ENCODE measurements around the gene TTLL1. TPM values are rescaled to one million over a fixed set of nuclear protein-coding genes. Genes with fewer than 3 reads are reported as not detected.

Gene TTLL1
- total RNA-seq, 1 experiment from 2014 or later: 4.6 TPM

DNA sequence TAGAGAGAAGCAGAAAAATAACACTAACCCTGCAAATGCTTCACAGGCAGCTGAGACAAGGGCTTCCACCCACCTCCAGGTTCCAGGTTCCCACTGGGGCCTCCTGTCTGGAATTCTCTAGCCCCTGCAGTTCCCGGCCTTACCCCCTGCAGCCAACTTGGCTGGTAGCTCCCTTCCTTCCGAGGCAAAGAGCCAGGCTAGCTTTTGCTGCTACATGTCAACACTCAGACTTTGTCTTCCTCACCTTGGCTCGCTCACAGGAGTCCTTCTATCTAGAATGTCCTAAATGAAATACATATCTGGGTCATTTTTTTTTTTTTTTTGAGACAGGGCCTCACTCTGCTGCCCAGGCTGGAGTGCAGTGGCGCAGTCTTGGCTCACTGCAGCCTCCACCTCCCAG, 9.9 kb upstream of the TTLL1 start:
- ChIA-PET CTCF (no interaction called here), POLR2A (no interaction called here)
- in situ Hi-C loops (cut with HindIII; ENCODE audit: low pct_unique_long_range_greater_than_20kb, low sequenced_read_pairs) (no loop called here), intact Hi-C loops (cut with micrococcal nuclease; ENCODE audit: unreplicated experiment) (no loop called here)
- Histone ChIP-seq H3K27me3 (ENCODE audit: control insufficient read depth, insufficient read depth, low read length) (no peaks in the 10 kb centered on the region), H3K27ac (ENCODE audit: low read length) (no peak overlapping the region), H3K4me1 (ENCODE audit: control insufficient read depth, insufficient read depth, low read length) (no peaks in the 10 kb centered on the region), H3K4me3 (ENCODE audit: low read depth in 2 of 2, low read length in 2 of 2) (no peak overlapping the region), H3K9me3 (ENCODE audit: control insufficient read depth, insufficient read depth, low read depth, low read length) (no peaks in the 10 kb centered on the region), H3K36me3 (ENCODE audit: control insufficient read depth, insufficient read depth, low read length) (no peaks in the 10 kb centered on the region)
- no peak for DNase-seq (ENCODE audit: low read depth, low spot score)
- TF ChIP-seq, protein P1, sequence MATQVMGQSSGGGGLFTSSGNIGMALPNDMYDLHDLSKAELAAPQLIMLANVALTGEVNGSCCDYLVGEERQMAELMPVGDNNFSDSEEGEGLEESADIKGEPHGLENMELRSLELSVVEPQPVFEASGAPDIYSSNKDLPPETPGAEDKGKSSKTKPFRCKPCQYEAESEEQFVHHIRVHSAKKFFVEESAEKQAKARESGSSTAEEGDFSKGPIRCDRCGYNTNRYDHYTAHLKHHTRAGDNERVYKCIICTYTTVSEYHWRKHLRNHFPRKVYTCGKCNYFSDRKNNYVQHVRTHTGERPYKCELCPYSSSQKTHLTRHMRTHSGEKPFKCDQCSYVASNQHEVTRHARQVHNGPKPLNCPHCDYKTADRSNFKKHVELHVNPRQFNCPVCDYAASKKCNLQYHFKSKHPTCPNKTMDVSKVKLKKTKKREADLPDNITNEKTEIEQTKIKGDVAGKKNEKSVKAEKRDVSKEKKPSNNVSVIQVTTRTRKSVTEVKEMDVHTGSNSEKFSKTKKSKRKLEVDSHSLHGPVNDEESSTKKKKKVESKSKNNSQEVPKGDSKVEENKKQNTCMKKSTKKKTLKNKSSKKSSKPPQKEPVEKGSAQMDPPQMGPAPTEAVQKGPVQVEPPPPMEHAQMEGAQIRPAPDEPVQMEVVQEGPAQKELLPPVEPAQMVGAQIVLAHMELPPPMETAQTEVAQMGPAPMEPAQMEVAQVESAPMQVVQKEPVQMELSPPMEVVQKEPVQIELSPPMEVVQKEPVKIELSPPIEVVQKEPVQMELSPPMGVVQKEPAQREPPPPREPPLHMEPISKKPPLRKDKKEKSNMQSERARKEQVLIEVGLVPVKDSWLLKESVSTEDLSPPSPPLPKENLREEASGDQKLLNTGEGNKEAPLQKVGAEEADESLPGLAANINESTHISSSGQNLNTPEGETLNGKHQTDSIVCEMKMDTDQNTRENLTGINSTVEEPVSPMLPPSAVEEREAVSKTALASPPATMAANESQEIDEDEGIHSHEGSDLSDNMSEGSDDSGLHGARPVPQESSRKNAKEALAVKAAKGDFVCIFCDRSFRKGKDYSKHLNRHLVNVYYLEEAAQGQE (IDR thresholded peaks at IDR 0.05; ENCODE audit: insufficient read depth in 1 of 2, low read depth in 2 of 2, low read length in 1 of 2): no peak
- TF ChIP-seq, protein P2, sequence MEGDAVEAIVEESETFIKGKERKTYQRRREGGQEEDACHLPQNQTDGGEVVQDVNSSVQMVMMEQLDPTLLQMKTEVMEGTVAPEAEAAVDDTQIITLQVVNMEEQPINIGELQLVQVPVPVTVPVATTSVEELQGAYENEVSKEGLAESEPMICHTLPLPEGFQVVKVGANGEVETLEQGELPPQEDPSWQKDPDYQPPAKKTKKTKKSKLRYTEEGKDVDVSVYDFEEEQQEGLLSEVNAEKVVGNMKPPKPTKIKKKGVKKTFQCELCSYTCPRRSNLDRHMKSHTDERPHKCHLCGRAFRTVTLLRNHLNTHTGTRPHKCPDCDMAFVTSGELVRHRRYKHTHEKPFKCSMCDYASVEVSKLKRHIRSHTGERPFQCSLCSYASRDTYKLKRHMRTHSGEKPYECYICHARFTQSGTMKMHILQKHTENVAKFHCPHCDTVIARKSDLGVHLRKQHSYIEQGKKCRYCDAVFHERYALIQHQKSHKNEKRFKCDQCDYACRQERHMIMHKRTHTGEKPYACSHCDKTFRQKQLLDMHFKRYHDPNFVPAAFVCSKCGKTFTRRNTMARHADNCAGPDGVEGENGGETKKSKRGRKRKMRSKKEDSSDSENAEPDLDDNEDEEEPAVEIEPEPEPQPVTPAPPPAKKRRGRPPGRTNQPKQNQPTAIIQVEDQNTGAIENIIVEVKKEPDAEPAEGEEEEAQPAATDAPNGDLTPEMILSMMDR (IDR thresholded peaks at IDR 0.05): no peak
- no peak for TF ChIP-seq POLR2AphosphoS5 (IDR thresholded peaks at IDR 0.05; ENCODE audit: low read depth, low read length)
- no peak for TF ChIP-seq TCF7L2 (IDR thresholded peaks at IDR 0.05; ENCODE audit: low read depth, low read length)
- no peak for TF ChIP-seq SIN3A (IDR thresholded peaks at IDR 0.05; ENCODE audit: borderline replicate concordance, insufficient read depth, low read depth, low read length)
- ATAC-seq: no peak
- BruUV-seq (replicated peaks): no TSS peak

- intact Hi-C loops (cut with micrococcal nuclease; ENCODE audit: unreplicated experiment): no loop called here
- in situ Hi-C loops (cut with HindIII; ENCODE audit: low pct_unique_long_range_greater_than_20kb, low sequenced_read_pairs): no loop called here
- H3K4me1 ChIP-seq (ENCODE audit: control insufficient read depth, insufficient read depth, low read length): no peaks in the 10 kb centered on the region
- no peak for ATAC-seq
- H3K4me3 ChIP-seq (ENCODE audit: low read depth in 2 of 2, low read length in 2 of 2): no peak overlapping the region
- DNase-seq (ENCODE audit: low read depth, low spot score): no peak
- no peaks in the 10 kb centered on the region for H3K9me3 ChIP-seq (ENCODE audit: control insufficient read depth, insufficient read depth, low read depth, low read length)
- BruUV-seq (replicated peaks): no TSS peak
- no peak for TF ChIP-seq TCF7L2 (IDR thresholded peaks at IDR 0.05; ENCODE audit: low read depth, low read length)
- TF ChIP-seq, protein P1 (IDR thresholded peaks at IDR 0.05; ENCODE audit: insufficient read depth in 1 of 2, low read depth in 2 of 2, low read length in 1 of 2): no peak
- TF ChIP-seq POLR2AphosphoS5 (IDR thresholded peaks at IDR 0.05; ENCODE audit: low read depth, low read length): no peak
- TF ChIP-seq, protein P2 (IDR thresholded peaks at IDR 0.05): no peak
- no peak for TF ChIP-seq SIN3A (IDR thresholded peaks at IDR 0.05; ENCODE audit: borderline replicate concordance, insufficient read depth, low read depth, low read length)
- no peaks in the 10 kb centered on the region for H3K36me3 ChIP-seq (ENCODE audit: control insufficient read depth, insufficient read depth, low read length)
- no peaks in the 10 kb centered on the region for H3K27me3 ChIP-seq (ENCODE audit: control insufficient read depth, insufficient read depth, low read length)
- H3K27ac ChIP-seq (ENCODE audit: low read length): no peak overlapping the region
- CTCF ChIA-PET: no interaction called here
- POLR2A ChIA-PET: no interaction called here
Observed at GRCh38 chr22:43098356-43098755, 9.2 kb upstream of the TTLL1 start.

Measured in Panc1 (cell line).